A673 (cell line): Measurements from ENCODE around the gene HPS1.

Source experiments
- CTCF ChIP-seq: fragments of 300-800, 200-600 bp; sonication (generic); conservative IDR thresholded peaks from 2 replicates; pipeline ENCODE4 v1.5.1; 2017; ENCODE audit warnings: low read depth, mild to moderate bottlenecking, antibody characterized with exemption, low read length, moderate library complexity, mixed read lengths
- EZH2 ChIP-seq: fragments of 200-600 bp; sonication (generic); IDR thresholded peaks from 2 replicates; pipeline ENCODE4 v1.6.1; 2017; ENCODE audit warnings: borderline replicate concordance, low read depth, mild to moderate bottlenecking, mixed read lengths, antibody characterized with exemption, low read length; ENCODE audit not compliant: poor library complexity, severe bottlenecking

- TF ChIP-seq CTCF (no peak), EZH2 (no peak)
Measured at GRCh38 chr10:98427011-98427515, 19.7 kb downstream of the HPS1 start.
